Hematopoietic multipotent progenitor cell treated with erythropoietin and hydrocortisone succinate and interleukin-3 and kit ligand, for 17 days (in vitro differentiated cells): ENCODE results near the gene TMEM117.

Source experiments
- DNase-seq: peaks from one replicate; pipeline ENCODE4 v3.0.0-alpha.2; 2015; ENCODE audit warnings: low spot score

Gene TMEM117

GRCh38 chr12:43835656-43836474, at the start of gene TMEM117:
TMEM117 (plus strand) TSS chr12:43836081.
- no peak for DNase-seq

GRCh38 chr12:43786899-43787693, 48.8 kb upstream of the TMEM117 start:
- DNase-seq: no peak

- DNase-seq: no peak
These were observed 45.9 kb upstream of the TMEM117 start for GRCh38 chr12:43789941-43790340.

- no peak for DNase-seq
These were observed 40.1 kb upstream of the TMEM117 start for GRCh38 chr12:43795716-43796280.

GRCh38 chr12:43797561-43798217, 38.2 kb upstream of the TMEM117 start:
- no peak for DNase-seq

GRCh38 chr12:43805149-43805859, 30.6 kb upstream of the TMEM117 start:
- no peak for DNase-seq

- DNase-seq: peak; percentile 74
These were observed 29.8 kb upstream of the TMEM117 start, which contains the start of gene TWF1 for GRCh38 chr12:43805860-43806736. TWF1 (minus strand) TSS chr12:43806317; CDS start chr12:43806245, 72 bp downstream.

GRCh38 chr12:43806737-43807072, 29.2 kb upstream of the TMEM117 start:
- no peak for DNase-seq

- DNase-seq: no peak
These were observed 28.5 kb upstream of the TMEM117 start for GRCh38 chr12:43807386-43807785.

- DNase-seq: no peak
These were observed 23.8 kb upstream of the TMEM117 start for GRCh38 chr12:43812057-43812456.

- DNase-seq: no peak
These were observed 23.0 kb upstream of the TMEM117 start for GRCh38 chr12:43812926-43813325.

- no peak for DNase-seq
These were observed 20.5 kb upstream of the TMEM117 start for GRCh38 chr12:43815416-43815815.

GRCh38 chr12:43816168-43816567, 19.7 kb upstream of the TMEM117 start:
- no peak for DNase-seq

GRCh38 chr12:43824207-43824775, 11.6 kb upstream of the TMEM117 start:
- no peak for DNase-seq

GRCh38 chr12:43826681-43827080, 9.2 kb upstream of the TMEM117 start:
- DNase-seq: no peak

- no peak for DNase-seq
These were observed 8.8 kb upstream of the TMEM117 start for GRCh38 chr12:43827093-43827492.

- DNase-seq: no peak
These were observed 3.3 kb upstream of the TMEM117 start for GRCh38 chr12:43832463-43833168.

- DNase-seq: no peak
These were observed 621 bp upstream of the TMEM117 start for GRCh38 chr12:43835264-43835655.

- no peak for DNase-seq
These were observed 651 bp downstream of the TMEM117 start for GRCh38 chr12:43836475-43836989.
